Endothelial cell of hepatic sinusoid (primary cell): ENCODE data around the gene BLID.

ENCODE experiments used
- in situ Hi-C: cut with HindIII; loops from 2 replicates; pipeline ENCODE4 v1.10.0; 2017; ENCODE audit warnings: low sequenced_read_pairs

The BLID gene

DNA sequence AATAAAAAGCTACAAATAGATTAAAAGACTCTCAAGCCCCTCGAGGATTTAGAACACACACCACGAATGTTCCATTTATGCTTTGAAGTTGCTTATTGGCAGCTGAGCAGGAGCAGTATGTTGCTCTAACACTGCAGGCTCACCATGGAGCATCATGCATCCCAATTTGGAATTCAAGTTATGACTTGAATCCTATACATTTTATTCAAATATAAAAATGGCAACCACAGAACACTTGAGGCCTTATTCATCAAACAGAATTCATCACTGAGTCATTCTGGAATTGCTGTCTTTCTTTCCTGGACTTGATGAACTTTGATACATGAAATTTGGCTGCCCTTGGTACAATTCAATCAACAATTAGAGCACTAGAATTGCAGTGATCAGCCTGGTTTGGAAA lies 24.5 kb upstream of the BLID start:
- in situ Hi-C loops: no loop called here

DNA sequence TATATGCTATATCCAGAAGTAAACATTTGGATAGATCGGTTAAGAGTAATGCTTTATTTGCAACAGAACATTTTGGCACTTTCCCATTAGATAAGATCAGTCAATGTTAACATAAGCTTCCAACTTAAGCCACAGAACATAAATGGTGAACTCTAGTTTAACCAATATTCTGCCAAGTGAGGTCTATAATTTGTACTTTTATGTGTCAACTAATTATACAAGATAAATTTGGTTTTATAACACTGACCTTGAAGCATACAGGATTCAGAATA lies 23.5 kb upstream of the BLID start:
- in situ Hi-C loops: loop anchor here (5.0 kb wide), 1 partner anchor 33 kb away; no protein-coding TSS in a partner anchor

DNA sequence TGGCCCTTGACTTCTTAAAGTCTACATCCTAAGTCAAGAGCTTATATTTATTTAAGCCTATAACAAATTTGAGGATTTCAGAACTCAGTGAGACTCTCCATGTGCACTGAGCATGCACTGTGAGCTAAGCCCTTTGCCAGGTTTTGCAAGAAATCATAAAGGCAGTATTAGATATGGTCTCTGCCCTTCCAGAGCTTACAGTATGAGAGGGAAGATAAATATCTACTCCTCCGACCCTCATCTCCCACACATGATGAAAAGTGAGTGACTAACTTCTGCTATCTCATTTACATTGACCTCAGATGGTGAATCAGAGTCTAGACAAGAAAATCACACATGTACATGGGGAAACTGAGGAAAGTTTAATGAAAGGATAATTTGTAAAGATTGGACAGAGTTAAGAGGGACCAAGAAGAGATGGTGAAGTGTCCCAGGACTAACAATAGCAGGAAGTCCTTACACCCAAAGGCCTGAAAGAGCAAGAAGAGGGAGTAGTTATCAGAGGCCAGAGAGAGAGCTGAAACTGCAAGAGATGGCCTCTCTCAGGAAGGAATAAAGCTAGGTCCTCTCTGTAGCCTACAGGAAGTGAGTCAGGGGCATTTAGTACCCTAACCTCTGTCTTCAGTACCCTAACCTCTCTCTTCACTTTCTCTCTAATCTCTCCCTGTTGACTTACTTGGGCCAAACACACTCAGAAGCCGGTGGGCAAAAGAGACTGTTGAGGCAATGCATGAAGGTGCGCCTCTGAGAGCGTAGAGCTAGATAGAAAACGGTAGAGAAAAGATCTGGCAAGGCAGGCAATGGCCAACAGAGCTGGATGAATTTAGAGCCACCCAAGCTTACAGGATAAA lies 23.0 kb upstream of the BLID start:
- in situ Hi-C loops: loop anchor here (5.0 kb wide), 1 partner anchor 33 kb away; no protein-coding TSS in a partner anchor

DNA sequence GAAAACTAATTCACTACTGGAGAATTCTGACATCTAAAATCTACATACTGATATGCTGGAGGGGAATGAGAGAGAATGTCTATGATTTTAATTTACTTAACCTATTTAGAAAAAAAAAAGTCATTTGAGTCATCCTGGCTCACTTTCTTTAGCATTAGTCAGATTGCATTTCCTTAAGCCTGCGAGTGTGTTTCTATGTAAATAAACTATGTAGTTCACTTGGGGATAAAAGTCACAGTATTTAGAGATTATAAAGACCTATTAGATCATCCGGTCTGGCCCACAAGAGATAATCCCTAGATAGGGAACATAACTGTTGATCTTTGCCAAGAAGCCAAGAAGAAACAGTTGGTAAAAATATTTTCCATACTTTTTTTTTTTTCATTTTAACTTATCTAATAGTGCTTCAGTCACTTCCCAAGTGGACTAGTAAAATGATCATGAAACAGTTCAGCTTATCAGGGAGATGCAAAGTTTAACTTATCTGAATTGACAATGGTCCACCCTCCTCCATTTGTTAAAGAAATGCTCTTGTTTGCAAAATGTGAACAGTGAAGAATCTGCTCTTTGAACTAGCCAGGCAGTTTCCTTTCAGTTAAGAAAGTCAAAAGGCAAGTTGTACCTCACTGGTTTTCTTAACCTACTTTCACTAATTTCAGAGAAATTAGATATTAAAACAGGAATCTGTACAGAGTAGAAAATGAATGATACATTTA lies 21.2 kb upstream of the BLID start:
- in situ Hi-C loops: loop anchor here (5.0 kb wide), 1 partner anchor 35 kb away; no protein-coding TSS in a partner anchor

DNA sequence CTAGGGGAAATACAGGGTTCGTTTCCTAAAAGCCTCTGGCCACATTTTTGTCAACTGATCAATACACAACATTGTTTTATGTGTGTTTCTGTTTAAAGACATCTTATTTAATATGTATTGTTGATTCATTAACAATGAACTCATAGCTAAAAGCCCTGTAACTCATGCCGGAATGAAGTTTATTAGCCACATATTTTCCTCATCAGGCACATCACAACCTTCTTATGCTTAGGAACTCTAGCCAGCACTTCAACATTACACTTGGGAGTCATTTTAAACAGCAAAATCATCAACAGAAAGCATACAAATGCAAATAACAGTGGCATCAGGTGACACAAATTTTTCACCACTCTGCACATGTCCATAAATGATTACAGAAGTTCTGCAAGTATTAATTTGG lies 15.1 kb upstream of the BLID start:
- in situ Hi-C loops: no loop called here

DNA sequence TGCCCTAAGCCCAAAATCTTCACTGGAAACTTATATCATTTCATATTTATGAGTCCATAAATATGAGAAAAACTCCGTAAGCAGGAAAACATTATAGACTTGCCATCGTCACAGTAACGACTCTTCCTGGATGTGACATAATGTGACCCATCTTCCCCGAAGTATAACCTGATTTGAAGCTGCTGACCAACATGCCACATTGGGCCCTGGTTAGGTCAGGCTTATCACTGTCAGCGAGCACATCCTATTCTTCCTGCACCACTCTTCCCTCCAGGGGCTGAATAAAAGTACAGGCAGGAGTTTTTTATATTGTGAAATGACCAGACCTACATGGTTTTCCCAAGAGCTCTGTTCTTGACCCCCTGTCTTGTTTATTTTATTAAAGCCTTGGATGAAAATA lies 12.1 kb upstream of the BLID start:
- in situ Hi-C loops: no loop called here

DNA sequence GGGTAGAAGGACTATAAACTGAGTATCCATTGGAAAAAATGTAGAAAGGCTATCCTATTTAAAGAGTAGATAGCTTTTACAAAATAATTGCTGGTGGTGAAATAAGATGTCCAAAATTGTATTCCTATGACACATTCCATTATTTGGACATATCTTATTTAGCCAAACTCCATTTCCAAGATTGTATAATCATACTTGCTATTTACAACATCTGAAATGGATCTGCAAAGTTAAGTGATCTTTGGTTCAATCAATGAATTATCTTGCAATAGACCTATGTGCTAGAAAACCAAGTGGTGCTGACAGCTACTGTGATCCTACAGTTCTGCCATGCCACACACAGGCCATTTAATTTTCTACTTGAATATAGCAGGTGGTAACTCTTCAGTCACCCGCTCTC lies 11.0 kb upstream of the BLID start:
- in situ Hi-C loops: no loop called here

DNA sequence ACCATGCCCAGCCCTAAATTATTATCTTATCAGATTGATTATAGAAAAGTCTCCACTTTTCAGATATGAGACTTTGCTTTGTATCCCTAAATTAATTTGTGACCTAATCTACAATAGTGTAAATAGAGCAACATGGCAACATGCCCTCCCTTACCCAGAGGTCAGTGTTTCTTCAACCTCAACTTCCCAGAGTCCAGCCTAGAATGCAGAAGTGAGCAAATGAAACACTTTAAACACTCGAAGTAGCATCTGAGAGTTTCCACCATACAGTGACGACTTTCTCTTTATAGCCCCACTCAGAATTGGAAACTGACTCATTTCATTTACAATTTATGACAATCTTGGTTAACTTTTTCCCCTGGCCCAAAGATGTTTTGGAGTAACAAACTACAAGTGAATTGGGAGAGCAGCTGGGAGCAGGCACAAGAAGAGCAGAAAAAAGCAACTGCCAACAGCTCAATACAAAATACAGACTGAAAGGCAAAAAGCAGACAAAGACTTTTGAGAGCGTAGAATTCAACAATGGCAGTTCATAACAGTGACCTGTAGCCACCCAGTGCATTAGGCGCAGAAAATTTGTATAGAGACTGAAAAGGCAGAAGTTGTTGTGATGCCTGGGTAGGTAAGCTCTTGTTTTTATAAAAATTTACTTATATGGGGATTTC lies 10.1 kb upstream of the BLID start:
- in situ Hi-C loops: no loop called here

DNA sequence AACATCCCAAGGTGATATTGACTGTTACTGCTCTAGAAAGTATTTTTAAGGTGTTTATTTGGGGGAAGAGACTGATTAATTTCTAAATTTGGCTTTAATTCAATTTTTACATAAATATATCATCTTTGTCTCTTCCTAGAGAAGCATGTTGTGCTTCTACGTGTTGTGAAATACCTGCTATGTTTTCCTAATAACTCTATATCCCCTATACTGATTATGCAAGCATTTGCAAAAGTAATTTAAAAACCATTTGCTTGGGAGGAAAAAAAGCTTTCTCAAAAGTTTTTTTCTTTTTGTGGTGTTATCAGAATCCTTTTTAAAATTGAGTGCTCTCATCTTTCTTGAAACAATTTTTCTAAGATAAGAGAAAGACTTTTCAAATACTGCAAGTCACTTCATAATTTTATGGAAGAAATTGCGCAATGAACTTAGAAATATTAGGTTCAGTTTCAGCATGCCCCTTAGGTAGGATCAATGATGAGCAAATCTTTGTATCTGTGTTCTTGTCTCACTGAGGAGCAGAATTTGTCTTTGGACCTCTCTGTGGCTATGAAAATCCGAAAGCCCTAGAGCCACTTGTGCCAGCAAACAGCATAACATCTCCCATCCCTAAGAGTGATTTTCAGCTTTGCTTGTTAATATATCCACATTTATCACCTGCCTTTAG lies 7.4 kb upstream of the BLID start:
- in situ Hi-C loops: no loop called here

DNA sequence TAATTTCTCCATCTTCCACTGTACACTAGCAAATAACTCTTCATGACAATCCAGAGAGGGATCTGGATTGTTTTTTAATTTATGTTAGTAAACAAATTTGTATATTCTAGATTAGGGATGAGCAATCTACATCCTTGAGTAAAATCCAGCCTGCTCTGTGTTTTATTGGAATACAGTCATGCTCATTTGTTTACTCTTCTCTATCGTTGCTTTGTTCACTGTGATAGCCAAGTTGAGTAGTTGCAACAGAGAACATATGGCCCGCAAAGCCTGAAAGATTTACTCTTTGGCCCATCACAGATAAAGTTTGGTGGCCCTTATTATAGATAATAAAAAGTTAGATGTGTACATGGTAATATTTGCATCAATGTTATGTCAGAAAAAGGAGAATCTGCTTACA lies 6.2 kb upstream of the BLID start:
- in situ Hi-C loops: no loop called here

DNA sequence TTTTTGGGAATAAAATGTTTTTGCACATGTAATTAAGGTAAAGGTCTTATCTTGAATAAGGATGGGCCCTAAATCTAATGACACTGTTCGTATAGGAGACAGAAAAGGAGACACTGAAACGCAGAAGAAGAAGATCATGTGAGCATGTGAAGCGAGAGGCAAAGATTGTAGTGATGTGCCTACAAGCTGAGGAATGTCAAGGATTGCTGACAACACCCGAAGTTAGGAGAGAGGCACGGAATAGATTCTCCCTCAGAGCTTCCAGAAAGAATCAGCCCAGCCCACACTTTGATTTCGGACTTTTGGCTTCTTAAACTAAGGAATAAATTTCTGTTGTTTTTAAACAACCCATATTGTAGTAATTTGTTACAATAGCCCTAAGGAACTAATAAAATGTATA lies 4.1 kb upstream of the BLID start:
- in situ Hi-C loops: no loop called here

DNA sequence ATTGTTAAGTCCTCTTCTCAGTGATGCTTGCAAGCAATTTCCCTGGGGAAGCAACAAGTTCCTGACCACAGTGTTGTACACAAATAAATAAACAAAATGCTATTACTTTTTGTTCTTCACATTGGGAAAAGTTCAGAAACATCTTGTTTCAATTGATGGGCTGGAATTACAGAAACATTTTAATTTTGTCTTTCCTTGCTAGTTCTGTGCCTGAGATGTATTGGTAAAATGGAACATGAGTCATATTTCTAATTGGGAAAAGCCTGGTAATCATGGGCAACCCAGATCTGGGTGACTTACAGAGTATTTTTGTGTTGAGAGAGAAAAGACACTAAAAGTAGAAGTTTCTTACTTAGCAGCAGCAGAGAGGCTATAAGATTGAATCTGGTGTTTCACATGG lies 576 bp upstream of the BLID start:
- in situ Hi-C loops: no loop called here

DNA sequence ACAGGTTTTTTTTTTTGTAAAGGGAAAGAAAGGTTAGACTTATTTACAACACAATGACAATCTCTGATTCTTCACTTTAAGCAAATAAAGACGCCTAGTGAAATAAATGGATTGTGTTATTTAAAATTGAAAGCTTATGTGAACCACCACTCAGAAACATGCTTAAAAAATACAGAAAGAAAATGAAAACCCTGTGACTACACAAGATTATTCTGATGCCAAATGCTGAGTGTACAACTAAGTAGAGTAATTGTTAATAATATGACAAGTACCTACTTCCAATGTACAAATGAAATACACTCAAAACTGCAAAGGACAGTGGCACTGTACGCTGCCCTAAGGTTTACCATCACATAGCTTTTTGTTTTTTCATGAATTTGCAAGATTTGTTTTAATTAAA lies 1.0 kb downstream of the BLID start:
- in situ Hi-C loops: no loop called here

DNA sequence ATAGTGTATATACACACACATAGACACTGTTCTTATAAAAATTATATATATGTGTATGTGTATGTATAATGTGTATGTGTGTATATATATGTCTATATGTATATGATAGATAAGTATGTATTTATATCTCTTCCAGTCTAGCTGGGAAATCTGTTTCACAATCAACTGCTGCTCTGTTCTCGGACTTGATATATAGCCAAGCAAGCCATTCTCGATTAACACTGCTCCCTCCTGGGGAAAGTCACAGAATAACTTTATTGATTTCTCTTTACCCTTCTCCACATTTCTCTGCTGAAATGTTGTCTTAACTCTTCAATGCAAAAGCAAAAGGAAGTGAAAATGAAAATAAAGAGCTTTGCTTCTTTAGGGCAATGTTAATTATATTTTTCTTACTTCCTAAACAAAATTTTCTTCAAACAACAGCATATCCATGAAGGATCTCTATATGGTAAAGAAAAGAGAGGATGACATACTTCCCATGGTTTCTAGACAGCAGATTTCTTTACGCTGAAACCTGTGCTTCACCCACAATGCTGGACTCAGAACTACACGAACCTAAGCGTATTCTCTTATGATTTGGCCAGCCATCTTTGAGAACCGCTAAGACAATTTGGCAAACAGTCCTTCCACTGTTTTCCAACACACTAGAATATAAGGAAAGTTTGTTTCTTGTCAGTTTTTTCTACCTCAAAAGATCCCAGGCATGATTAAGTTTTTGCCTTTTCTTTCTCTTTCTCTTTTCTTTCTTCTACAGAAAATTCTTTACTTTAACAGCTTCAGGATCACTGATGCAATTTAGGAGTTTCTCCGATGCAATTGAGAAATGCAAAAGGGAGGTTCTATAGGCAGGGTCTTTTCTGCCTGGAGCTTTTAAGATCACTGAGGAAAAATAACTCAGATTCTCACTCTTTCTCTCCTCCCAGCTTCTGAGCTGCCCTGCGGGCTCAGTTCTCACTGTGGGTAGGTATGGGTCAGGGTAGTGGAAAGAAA lies 1.9 kb downstream of the BLID start:
- in situ Hi-C loops: no loop called here

DNA sequence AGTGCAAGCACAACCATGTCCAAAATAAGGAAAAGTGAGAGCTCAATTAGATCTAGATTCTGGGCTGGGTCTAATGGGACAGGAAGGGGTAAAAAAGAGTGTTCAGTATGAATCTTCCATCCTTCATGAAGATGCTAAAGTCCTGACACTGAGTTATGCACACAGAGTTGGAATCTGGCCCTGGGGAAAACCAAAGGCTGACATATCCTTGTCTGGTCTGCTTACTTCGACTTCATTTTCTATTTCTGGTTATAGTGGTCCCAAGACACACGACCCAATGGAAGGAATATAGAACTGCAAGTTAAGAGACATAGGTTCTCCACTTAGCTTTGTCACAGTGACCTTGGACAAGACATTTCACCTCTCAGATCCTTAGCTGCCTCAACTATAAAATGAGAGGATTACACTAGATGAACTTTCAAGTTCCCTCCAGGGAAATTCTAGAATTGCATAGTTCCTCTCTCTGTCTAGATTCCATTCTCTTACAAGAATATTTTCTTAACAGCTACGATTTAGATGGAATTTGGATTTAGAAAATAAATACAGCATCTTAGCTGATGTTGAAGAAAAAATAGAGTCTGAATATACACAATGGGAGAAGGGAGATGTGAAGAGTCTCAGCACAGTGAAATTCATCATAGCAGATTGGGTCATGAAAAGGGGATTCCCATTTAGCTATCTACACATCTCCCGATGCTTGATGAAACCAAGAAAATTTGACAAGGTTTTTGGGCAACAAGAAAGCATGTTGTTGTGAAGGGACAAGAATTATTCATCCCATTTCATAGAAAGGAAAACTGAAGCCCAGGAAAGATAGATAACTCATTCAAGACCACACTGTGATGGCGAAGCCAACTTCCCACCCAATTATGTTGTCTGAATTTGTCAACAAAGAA lies 3.3 kb downstream of the BLID start:
- in situ Hi-C loops: no loop called here

DNA sequence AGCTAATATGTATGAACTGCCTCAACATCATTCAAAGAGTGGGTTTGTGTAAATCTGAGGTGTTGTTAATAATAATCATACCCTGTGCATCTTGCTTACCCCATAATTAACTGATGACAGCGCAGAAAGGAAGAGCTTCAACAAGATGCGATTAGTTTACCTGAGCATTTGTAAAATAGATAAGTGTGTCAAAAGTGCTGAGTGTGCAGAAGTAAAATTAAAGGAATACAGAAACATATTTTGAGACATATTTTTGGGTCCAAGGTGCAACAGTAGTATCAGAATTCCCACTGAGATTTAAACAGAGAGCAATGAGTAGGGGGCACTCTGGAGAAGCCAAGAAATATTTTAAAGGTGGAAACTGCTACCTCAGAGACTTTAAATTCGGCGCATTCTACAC lies 6.1 kb downstream of the BLID start:
- in situ Hi-C loops: no loop called here

DNA sequence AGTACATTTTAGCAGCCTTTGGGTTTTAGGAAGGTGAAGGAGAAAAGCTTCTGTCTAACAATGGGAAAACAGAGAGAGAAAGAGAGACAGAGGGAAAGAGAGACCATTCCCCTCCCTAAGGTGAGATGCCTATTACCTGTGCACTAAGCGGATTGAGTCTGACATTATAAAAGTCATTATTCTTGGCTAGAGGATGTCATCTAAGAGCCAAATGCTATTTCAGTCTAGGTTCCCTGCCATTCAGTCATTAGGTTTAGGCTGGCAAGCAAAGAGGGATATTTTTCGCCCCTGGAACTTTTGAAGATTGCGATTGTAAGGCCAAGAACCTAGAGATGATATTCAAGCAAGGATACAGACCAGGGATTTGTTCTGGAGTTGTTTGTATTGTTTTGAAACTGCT lies 7.2 kb downstream of the BLID start:
- in situ Hi-C loops: no loop called here

DNA sequence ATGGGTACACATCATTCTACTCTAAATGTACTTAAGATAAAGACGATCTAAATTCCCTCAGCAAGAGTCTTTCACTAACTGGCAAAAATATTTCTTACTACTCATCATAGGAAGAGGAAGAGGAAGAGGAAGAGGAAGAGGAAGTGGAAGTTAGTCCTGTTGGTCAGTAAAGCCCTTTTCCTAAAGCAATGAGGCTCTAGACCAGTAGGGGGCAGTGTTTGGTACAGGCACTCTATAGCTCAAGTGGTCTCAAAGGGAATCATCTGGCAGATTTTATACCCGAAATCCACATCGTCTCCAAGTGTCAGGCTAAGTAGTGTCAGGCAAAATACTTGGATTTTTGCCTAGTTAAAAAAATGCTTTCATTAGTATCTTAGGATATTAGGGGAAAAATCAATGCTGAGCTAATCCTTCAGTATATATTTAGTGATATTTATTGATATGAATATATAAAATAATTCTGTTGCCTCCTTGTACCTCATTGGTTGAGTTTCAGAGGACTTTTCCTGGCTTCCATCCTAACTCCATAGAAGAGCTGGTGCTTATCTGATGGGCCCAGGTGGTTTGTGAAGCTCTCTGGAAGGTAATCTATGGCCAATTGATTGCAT lies 7.7 kb downstream of the BLID start:
- in situ Hi-C loops: no loop called here

DNA sequence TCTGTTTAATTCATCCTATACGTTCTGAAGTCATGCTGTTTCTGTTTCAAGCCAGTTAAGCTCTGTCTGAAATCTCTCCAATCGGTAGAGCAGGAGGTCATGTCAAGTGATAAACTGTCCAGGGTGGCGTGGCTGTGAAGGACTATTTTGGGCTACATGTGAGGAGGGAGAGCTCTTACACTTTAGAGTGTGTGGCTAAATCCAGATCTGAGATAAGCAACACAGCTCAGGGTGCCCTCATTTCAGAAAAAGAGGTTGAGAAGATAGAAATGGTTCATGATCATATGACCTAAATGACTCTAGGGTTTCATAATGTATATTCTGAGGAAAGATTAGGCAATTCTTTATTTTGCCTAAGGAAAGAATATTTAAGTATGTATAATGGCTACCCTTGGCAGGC lies 8.4 kb downstream of the BLID start:
- in situ Hi-C loops: no loop called here
